ENCODE data around the gene TSHZ2.

DNA sequence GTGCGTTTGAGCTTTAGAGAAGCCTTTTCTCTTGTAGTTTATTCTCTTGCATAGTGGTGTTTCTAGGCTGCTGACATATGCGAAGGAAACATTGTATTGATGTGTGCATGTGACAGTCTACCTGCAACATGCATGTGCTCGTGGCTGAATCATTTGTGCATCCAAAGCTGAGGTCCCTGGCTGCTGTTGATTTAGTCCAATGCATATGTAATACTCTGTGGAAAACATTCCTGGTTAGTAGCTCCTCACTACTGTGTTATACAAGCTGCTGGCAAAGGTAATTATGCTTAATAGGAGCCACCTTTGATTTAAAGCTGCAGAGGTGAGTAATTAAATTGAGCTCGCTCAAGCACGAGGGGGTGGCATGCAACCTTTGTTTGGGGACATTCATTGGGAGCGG is 24.5 kb downstream of the TSHZ2 start:
- no peak for TF ChIP-seq EZH2 (IDR thresholded peaks at IDR 0.05; ENCODE audit: borderline replicate concordance, low read length)
- TF ChIP-seq, protein P1, sequence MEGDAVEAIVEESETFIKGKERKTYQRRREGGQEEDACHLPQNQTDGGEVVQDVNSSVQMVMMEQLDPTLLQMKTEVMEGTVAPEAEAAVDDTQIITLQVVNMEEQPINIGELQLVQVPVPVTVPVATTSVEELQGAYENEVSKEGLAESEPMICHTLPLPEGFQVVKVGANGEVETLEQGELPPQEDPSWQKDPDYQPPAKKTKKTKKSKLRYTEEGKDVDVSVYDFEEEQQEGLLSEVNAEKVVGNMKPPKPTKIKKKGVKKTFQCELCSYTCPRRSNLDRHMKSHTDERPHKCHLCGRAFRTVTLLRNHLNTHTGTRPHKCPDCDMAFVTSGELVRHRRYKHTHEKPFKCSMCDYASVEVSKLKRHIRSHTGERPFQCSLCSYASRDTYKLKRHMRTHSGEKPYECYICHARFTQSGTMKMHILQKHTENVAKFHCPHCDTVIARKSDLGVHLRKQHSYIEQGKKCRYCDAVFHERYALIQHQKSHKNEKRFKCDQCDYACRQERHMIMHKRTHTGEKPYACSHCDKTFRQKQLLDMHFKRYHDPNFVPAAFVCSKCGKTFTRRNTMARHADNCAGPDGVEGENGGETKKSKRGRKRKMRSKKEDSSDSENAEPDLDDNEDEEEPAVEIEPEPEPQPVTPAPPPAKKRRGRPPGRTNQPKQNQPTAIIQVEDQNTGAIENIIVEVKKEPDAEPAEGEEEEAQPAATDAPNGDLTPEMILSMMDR (conservative IDR thresholded peaks at IDR 0.05 in 1 of 2, IDR thresholded peaks at IDR 0.05 in 1 of 2; ENCODE audit: extremely low read depth in 1 of 2, insufficient read depth in 1 of 2, low read depth in 1 of 2, low read length in 2 of 2), result no peak
